ENCODE measurements around the gene ABT1. TPM values are rescaled to one million over a fixed set of nuclear protein-coding genes. Genes with fewer than 3 reads are reported as not detected.

The ABT1 gene
- total and polyA plus RNA-seq, 3 experiments from 2014 or later: 34.5 to 39.7 (median 36.1) TPM

DNA sequence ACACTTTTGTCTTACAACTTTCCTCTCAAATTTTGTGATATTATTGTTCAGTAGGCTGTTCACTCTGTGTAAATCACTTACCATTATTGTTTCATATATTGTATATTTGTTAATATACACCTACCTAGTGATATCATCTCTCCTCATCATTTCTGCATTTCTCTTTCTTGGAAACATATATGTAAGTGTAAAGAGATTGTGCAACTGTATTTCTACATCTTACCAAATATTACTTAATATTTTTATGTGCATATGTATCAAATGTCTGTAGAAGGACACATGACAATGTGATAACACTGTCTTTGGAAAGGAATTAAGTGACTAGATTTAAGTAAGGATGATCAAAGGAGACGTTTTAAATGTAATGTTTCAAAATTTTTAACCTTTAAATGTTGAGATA, 32.6 kb downstream of the ABT1 start:
- no peak overlapping the region for H3K27ac Mint-ChIP-seq
- Histone ChIP-seq H3K27me3 (ENCODE audit: insufficient read depth, low read length, poor library complexity, severe bottlenecking) (no peaks in the 10 kb centered on the region), H3K36me3 (ENCODE audit: insufficient read depth, low read length) (no peaks in the 10 kb centered on the region), H3K27ac (ENCODE audit: low read depth, low read length) (no peak overlapping the region), H3K4me1 (ENCODE audit: insufficient read depth, low read length) (no peaks in the 10 kb centered on the region), H3K9me3 (ENCODE audit: low read length) (peaks cover 2% of the 10 kb centered on the region), H3K4me3 (ENCODE audit: low read length) (no peak overlapping the region)
- peaks cover 3 to 31% (median 6%) of the 10 kb centered on the region in 3 donors for H3K36me3 Mint-ChIP-seq
- peaks cover 20% of the 10 kb centered on the region in 2 donors for H3K27me3 Mint-ChIP-seq
- H3K4me3 Mint-ChIP-seq: no peak overlapping the region
- CTCF ChIA-PET: no interaction called here
- H3K4me1 Mint-ChIP-seq: no peaks in the 10 kb centered on the region
- DNase-seq: no peak
- H3K9me3 Mint-ChIP-seq: peaks cover 5 to 29% (median 8%) of the 10 kb centered on the region in 5 donors
- POLR2A ChIA-PET: no interaction called here

- H3K9me3 Mint-ChIP-seq: peaks cover 20 to 51% (median 39%) of the 10 kb centered on the region in 5 donors
- no peak overlapping the region for H3K27ac Mint-ChIP-seq
- Histone ChIP-seq H3K9me3 (ENCODE audit: low read length) (peaks cover 27% of the 10 kb centered on the region), H3K36me3 (ENCODE audit: insufficient read depth, low read length) (peaks cover 38% of the 10 kb centered on the region), H3K27ac (ENCODE audit: low read depth, low read length) (no peak overlapping the region), H3K27me3 (ENCODE audit: insufficient read depth, low read length, poor library complexity, severe bottlenecking) (no peaks in the 10 kb centered on the region), H3K4me1 (ENCODE audit: insufficient read depth, low read length) (no peaks in the 10 kb centered on the region), H3K4me3 (ENCODE audit: low read length) (no peak overlapping the region)
- POLR2A ChIA-PET: no interaction called here
- no peak for DNase-seq
- peaks cover 0 to 1% of the 10 kb centered on the region in 2 donors for H3K27me3 Mint-ChIP-seq
- CTCF ChIA-PET: no interaction called here
- no peaks in the 10 kb centered on the region for H3K4me1 Mint-ChIP-seq
- H3K4me3 Mint-ChIP-seq: no peak overlapping the region
- peaks cover 50 to 70% (median 67%) of the 10 kb centered on the region in 3 donors for H3K36me3 Mint-ChIP-seq
Measured at GRCh38 chr6:26640806-26641205, 44.1 kb downstream of the ABT1 start.

DNA sequence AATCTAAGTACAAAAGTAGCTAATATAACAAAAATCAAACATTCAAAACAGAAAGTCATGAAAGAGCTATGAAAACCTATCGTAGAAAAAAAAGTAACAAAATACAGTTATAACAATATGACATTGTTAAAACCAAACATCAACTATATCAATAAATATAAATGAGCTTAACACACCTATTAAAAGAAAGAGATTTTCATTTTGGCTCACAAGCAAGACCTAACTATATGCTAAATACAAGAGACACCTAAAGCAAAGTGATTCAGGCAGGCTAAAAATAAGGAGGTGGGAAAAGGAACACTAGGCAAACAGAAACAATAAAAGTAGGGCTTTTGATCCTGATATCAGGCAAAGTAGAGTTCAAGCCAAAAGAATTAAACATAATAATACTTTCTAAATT, 49.3 kb downstream of the ABT1 start:
- POLR2A ChIA-PET: no interaction called here
- Mint-ChIP-seq H3K4me3 (no peak overlapping the region), H3K4me1 (peaks cover 9 to 15% (median 10%) of the 10 kb centered on the region in 3 donors)

More for the DNA sequence above, 49.3 kb downstream of the ABT1 start:
- no peak for DNase-seq
- Histone ChIP-seq H3K9me3 (ENCODE audit: low read length) (peaks cover 4% of the 10 kb centered on the region), H3K4me3 (ENCODE audit: low read length) (no peak overlapping the region), H3K27ac (ENCODE audit: low read depth, low read length) (no peak overlapping the region), H3K27me3 (ENCODE audit: insufficient read depth, low read length, poor library complexity, severe bottlenecking) (no peaks in the 10 kb centered on the region), H3K4me1 (ENCODE audit: insufficient read depth, low read length) (no peaks in the 10 kb centered on the region), H3K36me3 (ENCODE audit: insufficient read depth, low read length) (peaks cover 14% of the 10 kb centered on the region)
- no peaks in the 10 kb centered on the region for H3K27me3 Mint-ChIP-seq
- no peak overlapping the region for H3K27ac Mint-ChIP-seq
- H3K36me3 Mint-ChIP-seq: peaks cover 44 to 78% (median 63%) of the 10 kb centered on the region in 3 donors
- CTCF ChIA-PET: no interaction called here
- H3K9me3 Mint-ChIP-seq: peaks cover 11 to 36% (median 32%) of the 10 kb centered on the region in 5 donors

Other genes starting within 250 kb of the ABT1 start
- gene BTN3A2, start 231.8 kb upstream of the ABT1 start, total RNA-seq: 10 to 100 TPM; 36.4 to 38.7 TPM
- 174 TPM for gene BTN3A2, start 231.8 kb upstream of the ABT1 start, polyA plus RNA-seq
- 10 to 100 TPM; 18.0 to 19.0 TPM for gene BTN2A2, start 213.8 kb upstream of the ABT1 start, total RNA-seq
- gene BTN2A2, start 213.8 kb upstream of the ABT1 start, polyA plus RNA-seq: 6.8 TPM
- gene BTN3A1, start 194.7 kb upstream of the ABT1 start, total RNA-seq: 10 to 100 TPM; 30.8 to 31.5 TPM
- gene BTN3A1, start 194.7 kb upstream of the ABT1 start, polyA plus RNA-seq: 85.0 TPM
- gene BTN3A3, start 156.4 kb upstream of the ABT1 start, total RNA-seq: 10 to 100 TPM; 32.8 to 37.1 TPM
- gene BTN3A3, start 156.4 kb upstream of the ABT1 start, polyA plus RNA-seq: 75.5 TPM
- gene BTN2A1, start 139.0 kb upstream of the ABT1 start, total RNA-seq: 10 to 100 TPM; 24.0 to 26.4 TPM
- gene BTN2A1, start 139.0 kb upstream of the ABT1 start, polyA plus RNA-seq: 14.4 TPM
- gene BTN1A1, start 96.7 kb upstream of the ABT1 start, total RNA-seq: under 1 TPM in 1 of 2 experiments, not detected in 1; 0.09 TPM
- not detected for gene BTN1A1, start 96.7 kb upstream of the ABT1 start, polyA plus RNA-seq
- gene HMGN4, start 58.6 kb upstream of the ABT1 start, total RNA-seq: 10 to 100 TPM; 90.0 to 91.4 TPM
- gene HMGN4, start 58.6 kb upstream of the ABT1 start, polyA plus RNA-seq: 166 TPM
- gene ZNF322, start 62.8 kb downstream of the ABT1 start, total RNA-seq: 10 to 100 TPM; 13.7 to 15.2 TPM
- gene ZNF322, start 62.8 kb downstream of the ABT1 start, polyA plus RNA-seq: 9.9 TPM

Measured in CD8-positive, alpha-beta memory T cell (primary cell).